Naive thymus-derived CD8-positive, alpha-beta T cell (primary cell): ENCODE data around the gene ATXN3. TPM values are rescaled to one million over a fixed set of nuclear protein-coding genes. Genes with fewer than 3 reads are reported as not detected.

Source experiments
- ATAC-seq, 2 donors: fragments of 150-1000 bp; cut with Tn5 transposase in 1 of 2; sonication (Bioruptor Pico), chemical (Tn5 transposase) in 1 of 2; 1 replicate in 1 of 2; 2 replicates in 1 of 2; pipeline ENCODE4 v1.10.0; 2021; ENCODE audit warnings: mild to moderate bottlenecking in 2 of 2, moderate library complexity in 2 of 2
- POLR2A ChIA-PET: fragments of 350-600 bp; sonication (Branson Sonifier 250); formaldehyde crosslinking; loops from one replicate; lab custom pipeline; 2021; ENCODE audit warnings: antibody characterized with exemption; lab: Charles Lee
- DNase-seq, 10 donors: peaks; one replicate each; pipeline versions ENCODE4 v3.0.0 to v3.0.0-alpha.2; 2020 to 2022
- H3K27ac Mint-ChIP-seq, 10 donors: one replicate each; pipeline ENCODE4 v1.8.0; 2020 to 2022; ENCODE audit warnings: mild to moderate bottlenecking in 10 of 10, mixed read lengths in 10 of 10, moderate library complexity in 4 of 10, inconsistent platforms in 1 of 10
- H3K27me3 Mint-ChIP-seq, 5 donors: one replicate each; pipeline ENCODE4 v1.8.0; 2021 to 2022; ENCODE audit warnings: mixed read lengths in 5 of 5
- H3K36me3 Mint-ChIP-seq, 3 donors: one replicate each; pipeline ENCODE4 v1.8.0; 2020 to 2022; ENCODE audit warnings: mixed read lengths in 3 of 3, mild to moderate bottlenecking in 2 of 3, inconsistent platforms in 1 of 3
- H3K4me1 Mint-ChIP-seq, 4 donors: one replicate each; pipeline ENCODE4 v1.8.0; 2021 to 2022; ENCODE audit warnings: mixed read lengths in 4 of 4
- H3K4me3 Mint-ChIP-seq, 10 donors: one replicate each; pipeline ENCODE4 v1.8.0; 2020 to 2022; ENCODE audit warnings: mild to moderate bottlenecking in 10 of 10, mixed read lengths in 10 of 10, moderate library complexity in 6 of 10, inconsistent platforms in 1 of 10
- H3K9me3 Mint-ChIP-seq, 9 donors: one replicate each; pipeline ENCODE4 v1.8.0; 2020 to 2022; ENCODE audit warnings: mixed read lengths in 9 of 9, mild to moderate bottlenecking in 3 of 9, inconsistent platforms in 1 of 9, moderate library complexity in 1 of 9
- polyA plus RNA-seq, 3 donors: library from polyadenylated mRNA; unstranded; fragments of 300-500 nt; fragmentation: Illumina TruSeq; gene quantifications; one replicate each; pipeline ENCODE4 v1.2.3, GENCODE V29; 2021
- total RNA-seq, 8 experiments: library from RNA in 2 of 8; stranded (reverse) in 2 of 8; gene quantifications; one replicate each; pipeline ENCODE4 v1.2.3 and lab custom pipeline; 2021 to 2026

ATXN3 gene
- total RNA-seq (10 to 100 TPM; 54.9 to 59.3 TPM), polyA plus RNA-seq (10 to 100 TPM; 11.3 to 15.5 (median 14.3) TPM), total RNA-seq (lab: John Stamatoyannopoulos, UW) (33.5 to 85.9 (median 51.2) reads per million in 6 experiments)

DNA sequence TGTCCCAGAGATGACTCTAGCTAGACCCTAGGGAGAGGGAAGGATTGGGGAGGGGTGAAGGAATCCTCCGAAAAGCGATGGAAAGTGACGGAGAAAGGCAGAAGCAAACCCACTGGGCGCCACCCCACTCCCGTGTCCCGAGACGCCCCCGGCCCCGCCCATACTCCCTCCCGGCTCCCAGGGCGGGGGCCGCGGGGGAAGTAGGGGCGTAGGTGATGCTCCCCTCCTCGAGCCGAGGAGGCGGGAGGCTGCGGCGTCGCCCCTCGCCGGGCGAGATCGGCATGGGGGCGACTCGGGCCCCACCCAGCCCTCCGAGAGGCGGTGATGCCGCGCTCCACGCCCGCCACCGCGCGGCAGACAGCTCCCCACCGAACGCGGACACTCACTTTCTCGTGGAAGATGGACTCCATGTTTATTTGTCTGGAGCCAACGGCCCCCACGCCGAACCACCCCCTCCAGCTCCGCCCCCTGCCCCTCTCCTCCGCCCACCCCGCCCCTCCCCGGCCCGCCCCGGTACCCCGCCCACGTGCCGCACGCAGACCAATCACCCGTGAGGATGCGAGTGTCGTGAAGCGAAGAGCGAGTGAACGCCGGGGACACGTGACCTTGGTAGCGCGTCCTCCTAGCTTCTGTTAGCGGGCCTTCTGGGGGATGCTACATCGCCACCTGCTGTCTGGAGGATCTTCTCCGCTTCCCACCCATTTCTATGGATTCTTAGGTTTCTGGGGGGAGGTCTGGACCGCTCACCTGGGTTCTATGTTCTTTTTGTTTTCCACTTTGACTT is at the start of gene ATXN3:
TSS of gene ATXN3 (minus strand) at position 440 of the 784 bp plus-strand sequence. CDS start at position 410, 30 bp downstream.
- Mint-ChIP-seq H3K36me3 (no peaks in the 10 kb centered on the region), H3K27me3 (no peaks in the 10 kb centered on the region), H3K4me1 (peaks cover 27 to 70% (median 67%) of the 10 kb centered on the region in 4 donors), H3K27ac (peak within 1 kb of the TSS; percentile 84 to 96 (median 94)), H3K9me3 (no peaks in the 10 kb centered on the region), H3K4me3 (peak within 1 kb of the TSS; percentile 90 to 100 (median 96))
- POLR2A ChIA-PET, result interaction anchor here (0.7 to 4.9 kb wide), 11 partner anchors 9 to 644 kb away, joined by 3 to 109 read pairs (median 3); partner anchors contain the start of genes CPSF2, LGMN, NDUFB1 and TRIP11
- ATAC-seq (peak; percentile 91 to 94), DNase-seq (peak; percentile 92 to 98 (median 94))

DNA sequence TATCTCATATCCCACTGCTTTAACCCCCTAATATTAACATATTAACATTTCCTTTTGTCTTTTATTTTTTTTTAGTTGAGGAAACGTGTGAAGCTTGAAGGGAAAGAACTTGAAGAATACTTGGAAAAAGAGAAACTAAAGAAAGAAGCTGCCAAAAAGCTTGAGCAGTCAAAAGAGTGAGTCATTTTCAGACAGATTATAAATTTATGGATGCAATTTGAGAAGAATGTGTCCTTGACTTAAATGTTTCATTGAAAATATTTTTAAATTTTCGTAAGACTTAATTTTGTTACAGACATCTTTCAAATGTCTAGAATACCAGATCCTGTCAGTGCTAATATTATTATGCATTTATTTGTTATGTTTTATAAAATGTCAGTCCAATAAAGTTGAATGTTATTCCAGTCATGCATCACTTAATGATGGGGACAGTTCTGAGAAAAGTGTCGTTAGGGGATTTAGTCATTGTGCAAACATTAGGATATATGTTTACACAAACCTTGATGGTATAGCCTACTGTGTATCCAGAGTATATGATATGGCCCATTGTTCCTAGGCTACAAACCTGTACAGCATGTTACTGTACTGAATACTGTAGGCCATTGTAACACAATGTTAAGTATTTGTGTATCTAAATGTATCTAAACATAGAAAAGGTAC is 48.0 kb upstream of the ATXN3 start:
- H3K4me1 Mint-ChIP-seq, result peaks cover 0 to 7% (median 6%) of the 10 kb centered on the region in 4 donors
- H3K36me3 Mint-ChIP-seq, result peaks cover 13 to 91% (median 15%) of the 10 kb centered on the region in 3 donors
- DNase-seq (no peak), ATAC-seq (no peak)
- peak overlapping the region in 3 of 10 donors; percentile 20 to 55 (median 36) for H3K27ac Mint-ChIP-seq
- POLR2A ChIA-PET, result interaction anchor here (0.7 kb wide), 1 partner anchor 693 kb away, joined by 3 read pairs; no protein-coding TSS in a partner anchor
- no peaks in the 10 kb centered on the region for H3K9me3 Mint-ChIP-seq
- no peak overlapping the region for H3K4me3 Mint-ChIP-seq
- no peaks in the 10 kb centered on the region for H3K27me3 Mint-ChIP-seq

DNA sequence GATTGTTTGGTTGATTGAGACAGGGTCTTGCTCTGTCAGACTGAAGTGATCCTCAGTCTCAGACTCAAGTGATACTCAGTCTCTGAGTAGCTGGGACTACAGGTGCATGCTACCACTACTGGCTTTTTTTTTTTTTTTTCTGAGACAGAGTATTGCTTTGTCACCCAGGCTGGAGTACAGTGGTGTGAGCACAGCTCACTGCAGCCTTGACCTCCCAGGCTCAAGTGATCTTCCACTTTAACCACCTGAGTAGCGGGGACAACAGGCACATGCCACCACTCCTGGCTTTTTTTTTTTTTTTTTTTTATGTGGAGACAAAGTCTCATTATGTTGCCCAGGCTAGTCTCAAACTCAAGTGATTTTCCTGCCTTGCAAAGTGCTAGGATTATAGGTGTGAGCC is 47.2 kb upstream of the ATXN3 start:
- POLR2A ChIA-PET, result interaction anchor here (0.6 to 0.7 kb wide), 3 partner anchors 501 to 1031 kb away, joined by 3 read pairs; partner anchors contain the start of gene MOAP1
- DNase-seq (no peak), ATAC-seq (no peak)
- Mint-ChIP-seq H3K4me1 (peaks cover 0 to 10% (median 6%) of the 10 kb centered on the region in 4 donors), H3K4me3 (no peak overlapping the region), H3K9me3 (no peaks in the 10 kb centered on the region), H3K36me3 (peaks cover 13 to 89% (median 15%) of the 10 kb centered on the region in 3 donors), H3K27ac (peak overlapping the region in 2 of 10 donors; percentile 7 to 56), H3K27me3 (no peaks in the 10 kb centered on the region)

DNA sequence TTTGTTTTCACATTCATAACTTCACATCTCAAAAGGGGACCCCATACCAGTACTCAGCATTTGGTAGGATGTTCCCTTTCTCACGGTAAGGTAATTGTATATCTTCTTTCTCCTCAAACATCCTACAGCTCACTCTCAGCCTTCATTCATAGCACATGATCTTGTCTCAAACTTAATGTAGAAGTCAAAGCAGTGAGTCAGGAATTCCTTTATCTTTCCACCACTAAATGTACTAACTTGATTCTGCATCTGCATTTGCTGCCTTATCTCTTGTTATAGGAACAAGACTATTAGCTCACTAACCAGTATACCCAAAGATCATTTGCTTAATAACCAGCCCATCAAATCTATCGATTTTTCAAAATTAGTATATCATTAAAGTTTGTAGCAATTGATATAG is 38.3 kb upstream of the ATXN3 start:
- peaks cover 5 to 27% (median 19%) of the 10 kb centered on the region in 4 donors for H3K4me1 Mint-ChIP-seq
- DNase-seq (no peak), ATAC-seq (no peak)
- H3K27me3 Mint-ChIP-seq, result no peaks in the 10 kb centered on the region
- no peaks in the 10 kb centered on the region for H3K9me3 Mint-ChIP-seq
- peaks cover 12 to 94% (median 18%) of the 10 kb centered on the region in 3 donors for H3K36me3 Mint-ChIP-seq
- H3K4me3 Mint-ChIP-seq, result no peak overlapping the region
- peak overlapping the region in 1 of 10 donors; percentile 9 for H3K27ac Mint-ChIP-seq
- POLR2A ChIA-PET, result interaction anchor here (0.6 kb wide), 1 partner anchor 631 kb away, joined by 3 read pairs; no protein-coding TSS in a partner anchor

DNA sequence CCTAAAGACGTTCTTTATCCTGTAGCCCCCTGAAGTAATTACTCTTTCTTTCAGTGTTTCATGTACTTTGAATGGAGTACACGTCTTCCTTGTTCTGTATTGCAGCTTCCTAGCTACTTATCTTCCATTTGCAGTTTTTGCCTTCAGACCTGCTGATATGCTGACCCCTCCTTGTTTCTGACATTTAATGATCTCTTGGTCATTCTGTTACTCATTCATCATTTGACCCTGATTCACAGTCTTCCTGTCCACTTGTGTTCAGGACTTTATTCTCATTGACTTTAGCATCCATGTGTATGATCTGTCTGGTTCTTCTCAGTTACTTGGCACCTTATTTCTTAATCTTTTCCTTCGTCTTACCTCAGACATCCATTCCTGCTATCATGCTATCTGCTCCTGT is 37.6 kb upstream of the ATXN3 start:
- H3K36me3 Mint-ChIP-seq, result peaks cover 12 to 92% (median 18%) of the 10 kb centered on the region in 3 donors
- peaks cover 5 to 25% (median 19%) of the 10 kb centered on the region in 4 donors for H3K4me1 Mint-ChIP-seq
- no peaks in the 10 kb centered on the region for H3K27me3 Mint-ChIP-seq
- H3K4me3 Mint-ChIP-seq, result no peak overlapping the region
- no peaks in the 10 kb centered on the region for H3K9me3 Mint-ChIP-seq
- POLR2A ChIA-PET, result interaction anchor here (0.5 kb wide), 1 partner anchor 41 kb away, joined by 3 read pairs; no protein-coding TSS in a partner anchor
- ATAC-seq (no peak), DNase-seq (no peak)
- peak overlapping the region in 3 of 10 donors; percentile 4 to 67 (median 41) for H3K27ac Mint-ChIP-seq

DNA sequence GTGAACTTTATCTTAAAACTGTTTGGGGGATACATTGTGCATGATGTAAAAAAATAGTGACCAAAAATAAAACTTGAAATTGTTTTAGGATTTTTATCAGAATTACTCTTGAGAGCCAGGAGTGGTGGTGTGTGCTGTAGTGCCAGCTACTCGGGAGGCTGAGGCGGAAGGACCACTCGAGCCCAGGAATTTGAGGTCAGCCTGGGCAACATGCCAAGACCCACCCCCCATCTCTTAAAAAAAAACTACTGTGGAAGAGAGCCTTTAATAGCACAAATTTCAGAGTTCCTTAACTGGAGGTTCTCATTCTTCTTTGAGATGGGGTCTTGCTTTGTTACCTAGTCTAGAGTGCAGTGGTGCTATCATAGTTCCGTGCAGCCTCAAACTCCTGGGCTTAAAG is 36.9 kb upstream of the ATXN3 start:
- no peaks in the 10 kb centered on the region for H3K9me3 Mint-ChIP-seq
- H3K27ac Mint-ChIP-seq, result no peak overlapping the region
- no peaks in the 10 kb centered on the region for H3K27me3 Mint-ChIP-seq
- ATAC-seq (no peak), DNase-seq (no peak)
- POLR2A ChIA-PET, result no interaction called here
- no peak overlapping the region for H3K4me3 Mint-ChIP-seq
- peaks cover 12 to 94% (median 21%) of the 10 kb centered on the region in 3 donors for H3K36me3 Mint-ChIP-seq
- peaks cover 5 to 23% (median 19%) of the 10 kb centered on the region in 4 donors for H3K4me1 Mint-ChIP-seq

DNA sequence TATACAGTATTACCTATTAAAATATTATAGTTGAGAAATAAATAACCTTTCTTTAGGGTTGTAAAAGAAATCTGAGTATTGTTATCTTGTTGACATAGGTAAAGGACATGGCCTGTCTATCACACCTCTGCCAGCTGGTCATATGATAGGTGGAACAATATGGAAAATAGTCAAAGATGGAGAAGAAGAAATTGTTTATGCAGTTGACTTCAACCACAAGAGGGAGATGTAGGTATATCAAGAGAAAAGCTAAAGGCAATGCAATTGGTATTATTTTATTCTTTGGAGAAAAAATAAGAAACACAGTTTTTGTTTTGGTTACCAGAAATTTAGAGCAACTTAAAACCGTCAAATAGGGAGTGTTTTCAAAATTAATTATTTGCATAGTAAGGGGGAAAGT is 28.9 kb upstream of the ATXN3 start:
- no peaks in the 10 kb centered on the region for H3K9me3 Mint-ChIP-seq
- POLR2A ChIA-PET, result no interaction called here
- ATAC-seq (peak in 1 of 2 donors; percentile 36), DNase-seq (peak in 3 of 10 donors; percentile 29 to 39 (median 34))
- no peak overlapping the region for H3K27ac Mint-ChIP-seq
- peaks cover 9 to 87% (median 20%) of the 10 kb centered on the region in 3 donors for H3K36me3 Mint-ChIP-seq
- H3K27me3 Mint-ChIP-seq, result no peaks in the 10 kb centered on the region
- H3K4me3 Mint-ChIP-seq, result no peak overlapping the region
- peaks cover under 1 to 5% (median 2%) of the 10 kb centered on the region in 4 donors for H3K4me1 Mint-ChIP-seq

DNA sequence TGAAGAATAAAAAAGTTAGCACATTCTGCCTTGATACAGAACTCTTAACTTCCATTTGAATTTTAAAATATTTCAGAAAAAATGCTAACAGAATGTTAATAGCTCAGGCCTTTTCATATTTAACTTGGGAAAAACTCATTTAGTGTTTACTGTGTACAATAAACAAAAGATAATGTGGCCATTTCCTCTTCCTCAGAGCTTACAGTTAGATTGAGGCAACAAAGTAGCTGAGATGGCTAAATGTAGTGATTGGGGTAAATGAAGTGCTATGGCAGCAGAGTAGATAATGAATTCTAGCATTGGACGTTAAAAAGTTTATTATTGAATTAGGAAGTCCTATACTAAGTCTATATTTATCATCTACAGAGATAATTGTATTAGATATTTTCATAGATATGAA is 28.1 kb upstream of the ATXN3 start:
- H3K36me3 Mint-ChIP-seq, result peaks cover 9 to 88% (median 17%) of the 10 kb centered on the region in 3 donors
- no peak overlapping the region for H3K27ac Mint-ChIP-seq

DNA sequence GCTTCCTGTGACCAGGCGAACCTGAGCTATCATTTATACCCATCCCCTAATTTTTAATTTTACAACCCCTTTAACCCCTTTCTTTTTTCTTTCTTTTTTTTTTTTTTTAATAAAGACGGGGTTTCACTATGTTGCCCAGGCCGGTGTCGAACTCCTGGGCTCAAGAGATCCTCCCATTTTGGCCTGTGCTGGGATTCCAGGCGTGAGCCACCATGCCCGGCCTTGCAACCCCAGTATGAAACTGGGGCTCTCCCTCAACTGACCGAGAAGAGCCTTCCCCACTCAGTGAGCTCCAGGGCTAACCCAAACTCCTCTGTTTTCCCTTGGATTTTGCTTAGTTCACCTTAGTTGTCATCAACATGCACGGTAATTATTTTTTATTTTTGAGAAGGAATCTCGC is 16.4 kb upstream of the ATXN3 start:
- Mint-ChIP-seq H3K27me3 (no peaks in the 10 kb centered on the region), H3K4me3 (peak overlapping the region; percentile 88 to 100 (median 98)), H3K36me3 (peaks cover 3 to 43% (median 5%) of the 10 kb centered on the region in 3 donors), H3K4me1 (peaks cover 26 to 73% (median 55%) of the 10 kb centered on the region in 4 donors), H3K27ac (peak overlapping the region; percentile 97 to 100 (median 99)), H3K9me3 (no peaks in the 10 kb centered on the region)
- DNase-seq (no peak), ATAC-seq (no peak)
- POLR2A ChIA-PET, result interaction anchor here (0.5 to 8.2 kb wide), 12 partner anchors 9 to 710 kb away, joined by 3 to 109 read pairs (median 4); partner anchors contain the start of genes ATXN3, LGMN and TRIP11

More for the DNA sequence above, 28.1 kb upstream of the ATXN3 start:
- no peak overlapping the region for H3K4me3 Mint-ChIP-seq
- POLR2A ChIA-PET, result no interaction called here
- peaks cover 5 to 11% (median 6%) of the 10 kb centered on the region in 4 donors for H3K4me1 Mint-ChIP-seq
- no peak for DNase-seq
- H3K9me3 Mint-ChIP-seq, result no peaks in the 10 kb centered on the region
- ATAC-seq, result no peak
- no peaks in the 10 kb centered on the region for H3K27me3 Mint-ChIP-seq

DNA sequence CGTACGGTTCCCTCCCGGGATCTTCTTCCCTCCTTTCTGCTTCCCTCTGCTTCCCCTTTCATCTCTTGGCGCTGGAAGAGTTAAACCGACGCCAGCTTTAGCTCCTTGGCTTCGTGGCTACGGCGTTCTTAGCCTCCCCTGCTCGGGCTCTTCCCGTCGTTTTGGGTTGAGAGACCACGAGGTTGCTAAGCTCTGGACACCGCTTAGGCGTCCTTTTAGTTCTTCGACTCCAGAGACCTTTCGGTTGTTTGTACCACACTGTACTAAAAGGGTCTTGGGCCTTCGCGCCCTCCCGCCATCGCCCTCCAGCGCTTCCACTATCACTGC is 15.9 kb upstream of the ATXN3 start:
- DNase-seq, result peak in 1 of 10 donors; percentile 3
- H3K27me3 Mint-ChIP-seq, result no peaks in the 10 kb centered on the region
- H3K9me3 Mint-ChIP-seq, result no peaks in the 10 kb centered on the region
- H3K4me3 Mint-ChIP-seq, result peak overlapping the region; percentile 88 to 100 (median 98)
- peak overlapping the region; percentile 97 to 100 (median 99) for H3K27ac Mint-ChIP-seq
- POLR2A ChIA-PET, result interaction anchor here (0.6 to 8.2 kb wide), 18 partner anchors 9 to 720 kb away, joined by 3 to 109 read pairs (median 4); partner anchors contain the start of genes ATXN3, GOLGA5, LGMN and RIN3
- H3K4me1 Mint-ChIP-seq, result peaks cover 24 to 72% (median 52%) of the 10 kb centered on the region in 4 donors
- peak; percentile 7 to 13 for ATAC-seq
- peaks cover under 1 to 43% (median 3%) of the 10 kb centered on the region in 3 donors for H3K36me3 Mint-ChIP-seq

DNA sequence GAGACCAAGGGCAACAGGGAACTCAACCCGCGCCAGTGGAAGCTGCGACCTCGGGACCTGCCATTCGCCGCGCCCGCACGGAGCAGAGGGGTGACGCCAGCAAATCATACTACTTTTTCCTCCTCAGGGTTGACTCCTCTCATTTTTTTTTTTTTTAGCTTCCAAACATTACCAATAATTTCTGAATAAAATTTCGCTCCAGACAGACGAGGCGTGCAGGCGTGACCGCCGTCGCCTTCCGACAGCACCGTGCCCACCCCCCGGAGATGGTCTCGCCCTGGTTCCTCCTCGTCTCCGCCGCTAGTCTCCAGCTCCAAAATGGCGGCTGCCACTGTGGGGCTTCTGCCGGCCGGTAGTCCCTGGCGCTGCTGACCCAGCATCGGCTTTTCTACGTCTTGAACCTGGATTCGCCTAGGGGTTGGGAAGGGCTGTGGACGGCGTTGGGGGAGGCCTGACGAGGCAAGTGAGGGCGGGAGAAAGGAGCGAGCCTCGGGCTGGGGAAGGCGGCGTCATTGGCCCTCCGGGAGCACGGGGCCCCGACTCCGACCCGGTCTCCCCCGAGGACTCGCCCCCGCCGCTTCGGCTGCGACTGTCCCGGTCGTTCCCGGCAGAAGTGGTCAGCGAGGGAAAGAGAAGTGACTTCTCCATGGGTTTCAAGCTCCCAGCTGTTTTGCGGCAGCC is 15.4 kb upstream of the ATXN3 start, which contains the start of the genes CPSF2 and NDUFB1:
TSS of gene CPSF2 (plus strand) at position 300 of the 681 bp plus-strand sequence. CDS start 9,016 bp downstream, outside the sequence.
TSS of gene NDUFB1 (minus strand) at position 37 of the 681 bp plus-strand sequence. CDS start 4,069 bp downstream, outside the sequence.
- DNase-seq (peak; percentile 67 to 94 (median 84)), ATAC-seq (peak; percentile 90)
- Mint-ChIP-seq H3K4me3 (peak within 1 kb of the TSS; percentile 88 to 100 (median 98)), H3K27ac (peak within 1 kb of the TSS; percentile 97 to 100 (median 99)), H3K4me1 (peaks cover 20 to 68% (median 48%) of the 10 kb centered on the region in 4 donors), H3K9me3 (no peaks in the 10 kb centered on the region), H3K36me3 (peaks cover 0 to 41% (median 3%) of the 10 kb centered on the region in 3 donors), H3K27me3 (no peaks in the 10 kb centered on the region)
- POLR2A ChIA-PET, result interaction anchor here (0.5 to 8.2 kb wide), 23 partner anchors 10 to 721 kb away, joined by 3 to 109 read pairs (median 4); partner anchors contain the start of genes ATXN3, GOLGA5, LGMN and PPP4R3A
